HEK293 (cell line): ENCODE measurements around the gene ISY1.

Experiments used
- FEZF1 ChIP-seq: fragments of 450-650 bp; formaldehyde crosslinking; IDR thresholded peaks from 2 replicates; pipeline ENCODE4 v1.5.1; 2016; ENCODE audit warnings: missing biosample characterization, missing genetic modification characterization
- IKZF3 ChIP-seq: fragments of 450-650 bp; IDR thresholded peaks from 2 replicates; pipeline ENCODE4 v1.5.0; 2018; ENCODE audit warnings: missing biosample characterization, mild to moderate bottlenecking, missing genetic modification characterization, moderate library complexity
- WT1 ChIP-seq: fragments of 450-650 bp; formaldehyde crosslinking; IDR thresholded peaks from 2 replicates; pipeline ENCODE4 v1.5.1; 2016; ENCODE audit warnings: missing biosample characterization, missing genetic modification characterization
- ZBTB48 ChIP-seq: fragments of 450-650 bp; formaldehyde crosslinking; IDR thresholded peaks from 2 replicates; pipeline ENCODE4 v1.5.1; 2016; ENCODE audit warnings: missing biosample characterization, missing genetic modification characterization
- ZEB2 ChIP-seq: fragments of 450-650 bp; formaldehyde crosslinking; IDR thresholded peaks from 2 replicates; pipeline ENCODE4 v1.5.1; 2016; ENCODE audit warnings: missing biosample characterization, missing genetic modification characterization
- ZFHX2 ChIP-seq: fragments of 450-650 bp; formaldehyde crosslinking; conservative IDR thresholded peaks from 2 replicates; pipeline ENCODE4 v1.5.1; 2016; ENCODE audit warnings: missing biosample characterization, missing genetic modification characterization
- ZNF239 ChIP-seq: fragments of 450-650 bp; formaldehyde crosslinking; IDR thresholded peaks from 2 replicates; pipeline ENCODE4 v1.5.1; 2016; ENCODE audit warnings: missing biosample characterization, missing genetic modification characterization
- ZNF24 ChIP-seq: fragments of 450-650 bp; formaldehyde crosslinking; IDR thresholded peaks from 2 replicates; pipeline ENCODE4 v1.5.1; 2016; ENCODE audit warnings: missing biosample characterization, missing genetic modification characterization
- ZNF341 ChIP-seq: fragments of 450-650 bp; formaldehyde crosslinking; IDR thresholded peaks from 2 replicates; pipeline ENCODE4; 2016; ENCODE audit warnings: low read depth, missing biosample characterization, missing genetic modification characterization
- ZNF423 ChIP-seq: fragments of 450-650 bp; formaldehyde crosslinking; IDR thresholded peaks from 2 replicates; pipeline ENCODE4 v1.5.1; 2016; ENCODE audit warnings: missing biosample characterization, missing genetic modification characterization
- ZNF426 ChIP-seq: fragments of 450-650 bp; formaldehyde crosslinking; IDR thresholded peaks from 2 replicates; pipeline ENCODE4 v1.5.1; 2017; ENCODE audit warnings: missing biosample characterization, missing genetic modification characterization, mild to moderate bottlenecking, inconsistent platforms, moderate library complexity
- ZNF571 ChIP-seq: fragments of 450-650 bp; formaldehyde crosslinking; IDR thresholded peaks from 2 replicates; pipeline ENCODE4 v1.5.0; 2017; ENCODE audit warnings: missing biosample characterization, missing genetic modification characterization
- ZNF624 ChIP-seq: fragments of 450-650 bp; formaldehyde crosslinking; IDR thresholded peaks from 2 replicates; pipeline ENCODE4 v1.5.1; 2017; ENCODE audit warnings: missing biosample characterization, missing genetic modification characterization
- ZNF654 ChIP-seq: fragments of 450-650 bp; formaldehyde crosslinking; IDR thresholded peaks from 2 replicates; pipeline ENCODE4 v1.5.1; 2016; ENCODE audit warnings: low read depth, missing biosample characterization, missing genetic modification characterization
- TF ChIP-seq, protein P1 (sequence below): fragments of 450-650 bp; formaldehyde crosslinking; conservative IDR thresholded peaks from 2 replicates; pipeline ENCODE4 v1.5.1; 2016; ENCODE audit warnings: low read depth, missing biosample characterization, missing genetic modification characterization
- TF ChIP-seq, protein P2 (sequence below): fragments of 450-650 bp; formaldehyde crosslinking; IDR thresholded peaks from 2 replicates; pipeline ENCODE4 v1.5.1; 2016; ENCODE audit warnings: missing biosample characterization, missing genetic modification characterization
- TF ChIP-seq, protein P3 (sequence below): fragments of 450-650 bp; formaldehyde crosslinking; IDR thresholded peaks from 2 replicates; pipeline ENCODE4; 2016; ENCODE audit warnings: missing biosample characterization, missing genetic modification characterization
- TF ChIP-seq, protein P4 (sequence below): fragments of 450-650 bp; formaldehyde crosslinking; IDR thresholded peaks from 2 replicates; pipeline ENCODE4 v1.5.1; 2016; ENCODE audit warnings: missing biosample characterization, missing genetic modification characterization, low read depth
- TF ChIP-seq, protein P5 (sequence below): fragments of 450-650 bp; formaldehyde crosslinking; IDR thresholded peaks from 2 replicates; pipeline ENCODE4 v1.5.1; 2016; ENCODE audit warnings: missing biosample characterization, missing genetic modification characterization
- TF ChIP-seq, protein P6 (sequence below): fragments of 450-650 bp; formaldehyde crosslinking; IDR thresholded peaks from 2 replicates; pipeline ENCODE4 v1.5.1; 2016; ENCODE audit warnings: missing biosample characterization, missing genetic modification characterization
- TF ChIP-seq, protein P7 (sequence below): fragments of 450-650 bp; formaldehyde crosslinking; IDR thresholded peaks from 2 replicates; pipeline ENCODE4 v1.5.1; 2016; ENCODE audit warnings: missing biosample characterization, missing genetic modification characterization
- TF ChIP-seq, protein P8 (sequence below): fragments of 450-650 bp; formaldehyde crosslinking; IDR thresholded peaks from 2 replicates; pipeline ENCODE4 v1.5.0; 2017; ENCODE audit warnings: missing biosample characterization, missing genetic modification characterization, borderline replicate concordance

Gene ISY1

DNA sequence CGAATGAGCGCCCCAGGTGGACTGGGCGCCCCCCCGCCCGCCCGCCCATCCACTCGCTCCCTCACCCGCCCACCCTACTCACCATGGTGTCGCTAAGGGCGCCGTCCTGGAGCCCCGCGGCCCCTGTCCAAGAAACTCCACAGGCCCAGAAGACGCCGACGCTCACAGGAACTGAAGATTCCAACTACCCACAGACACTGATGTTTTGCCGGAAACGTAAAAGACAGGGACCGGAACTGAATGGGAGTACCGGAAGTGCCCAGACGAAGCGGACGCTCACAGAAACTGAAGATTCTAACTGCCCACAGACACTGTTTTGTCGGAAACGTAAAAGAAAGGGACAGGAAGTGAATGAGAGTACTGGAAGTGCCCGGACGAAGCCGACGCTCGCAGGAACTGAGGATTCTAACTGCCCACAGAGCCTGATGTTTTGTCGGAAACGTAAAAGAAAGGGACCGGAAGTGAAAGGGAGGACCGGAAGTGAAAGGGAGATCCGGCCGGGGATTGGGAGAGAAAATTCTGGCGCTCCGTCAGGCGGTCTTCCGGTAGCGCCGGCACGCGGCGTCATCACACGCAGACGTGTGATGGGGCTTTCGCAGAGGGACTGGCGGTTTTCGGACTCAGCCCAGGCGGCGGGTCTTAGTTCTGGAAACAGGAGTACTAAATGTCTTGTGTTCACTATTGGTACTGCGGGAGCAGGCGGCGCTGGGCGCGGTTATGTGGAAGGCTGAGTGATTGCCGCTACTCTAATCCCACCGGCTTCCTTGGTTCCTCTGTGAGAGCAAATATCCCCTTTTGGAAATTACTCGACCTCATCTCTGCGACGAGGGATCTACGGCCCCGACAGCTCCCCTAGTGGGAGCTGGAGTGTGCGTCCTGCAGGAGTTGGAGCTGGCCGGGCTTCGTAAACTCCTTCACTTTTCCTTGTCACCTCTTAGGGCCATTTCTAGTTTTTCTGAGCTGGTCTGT, at the start of gene ISY1 (continued):
- TF ChIP-seq, protein P1, sequence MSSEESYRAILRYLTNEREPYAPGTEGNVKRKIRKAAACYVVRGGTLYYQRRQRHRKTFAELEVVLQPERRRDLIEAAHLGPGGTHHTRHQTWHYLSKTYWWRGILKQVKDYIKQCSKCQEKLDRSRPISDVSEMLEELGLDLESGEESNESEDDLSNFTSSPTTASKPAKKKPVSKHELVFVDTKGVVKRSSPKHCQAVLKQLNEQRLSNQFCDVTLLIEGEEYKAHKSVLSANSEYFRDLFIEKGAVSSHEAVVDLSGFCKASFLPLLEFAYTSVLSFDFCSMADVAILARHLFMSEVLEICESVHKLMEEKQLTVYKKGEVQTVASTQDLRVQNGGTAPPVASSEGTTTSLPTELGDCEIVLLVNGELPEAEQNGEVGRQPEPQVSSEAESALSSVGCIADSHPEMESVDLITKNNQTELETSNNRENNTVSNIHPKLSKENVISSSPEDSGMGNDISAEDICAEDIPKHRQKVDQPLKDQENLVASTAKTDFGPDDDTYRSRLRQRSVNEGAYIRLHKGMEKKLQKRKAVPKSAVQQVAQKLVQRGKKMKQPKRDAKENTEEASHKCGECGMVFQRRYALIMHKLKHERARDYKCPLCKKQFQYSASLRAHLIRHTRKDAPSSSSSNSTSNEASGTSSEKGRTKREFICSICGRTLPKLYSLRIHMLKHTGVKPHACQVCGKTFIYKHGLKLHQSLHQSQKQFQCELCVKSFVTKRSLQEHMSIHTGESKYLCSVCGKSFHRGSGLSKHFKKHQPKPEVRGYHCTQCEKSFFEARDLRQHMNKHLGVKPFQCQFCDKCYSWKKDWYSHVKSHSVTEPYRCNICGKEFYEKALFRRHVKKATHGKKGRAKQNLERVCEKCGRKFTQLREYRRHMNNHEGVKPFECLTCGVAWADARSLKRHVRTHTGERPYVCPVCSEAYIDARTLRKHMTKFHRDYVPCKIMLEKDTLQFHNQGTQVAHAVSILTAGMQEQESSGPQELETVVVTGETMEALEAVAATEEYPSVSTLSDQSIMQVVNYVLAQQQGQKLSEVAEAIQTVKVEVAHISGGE (tag by site-specific recombination), result peak; percentile 99
- TF ChIP-seq ZNF624 (no peak), ZNF341 (tag by site-specific recombination) (0 out of 2 replicates have a peak, but pooled peaks have one; percentile 24), ZEB2 (tag by site-specific recombination) (0 out of 2 replicates have a peak, but pooled peaks have one; percentile 77), ZNF571 (tag by site-specific recombination) (no peak), IKZF3 (tag by site-specific recombination) (peak; percentile 49; the same call in 1 of the 2 replicates), ZNF423 (no peak), ZBTB48 (no peak), ZNF654 (no peak), WT1 (no peak), FEZF1 (tag by site-specific recombination) (no peak), ZNF239 (tag by site-specific recombination) (no peak), ZFHX2 (tag by site-specific recombination) (peak; percentile 58), ZNF24 (tag by site-specific recombination) (peak; percentile 73; the same call in 1 of the 2 replicates), ZNF426 (tag by site-specific recombination) (no peak)
- TF ChIP-seq, protein P2, sequence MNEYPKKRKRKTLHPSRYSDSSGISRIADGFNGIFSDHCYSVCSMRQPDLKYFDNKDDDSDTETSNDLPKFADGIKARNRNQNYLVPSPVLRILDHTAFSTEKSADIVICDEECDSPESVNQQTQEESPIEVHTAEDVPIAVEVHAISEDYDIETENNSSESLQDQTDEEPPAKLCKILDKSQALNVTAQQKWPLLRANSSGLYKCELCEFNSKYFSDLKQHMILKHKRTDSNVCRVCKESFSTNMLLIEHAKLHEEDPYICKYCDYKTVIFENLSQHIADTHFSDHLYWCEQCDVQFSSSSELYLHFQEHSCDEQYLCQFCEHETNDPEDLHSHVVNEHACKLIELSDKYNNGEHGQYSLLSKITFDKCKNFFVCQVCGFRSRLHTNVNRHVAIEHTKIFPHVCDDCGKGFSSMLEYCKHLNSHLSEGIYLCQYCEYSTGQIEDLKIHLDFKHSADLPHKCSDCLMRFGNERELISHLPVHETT (tag by site-specific recombination), result peak; percentile 95
- TF ChIP-seq, protein P3, sequence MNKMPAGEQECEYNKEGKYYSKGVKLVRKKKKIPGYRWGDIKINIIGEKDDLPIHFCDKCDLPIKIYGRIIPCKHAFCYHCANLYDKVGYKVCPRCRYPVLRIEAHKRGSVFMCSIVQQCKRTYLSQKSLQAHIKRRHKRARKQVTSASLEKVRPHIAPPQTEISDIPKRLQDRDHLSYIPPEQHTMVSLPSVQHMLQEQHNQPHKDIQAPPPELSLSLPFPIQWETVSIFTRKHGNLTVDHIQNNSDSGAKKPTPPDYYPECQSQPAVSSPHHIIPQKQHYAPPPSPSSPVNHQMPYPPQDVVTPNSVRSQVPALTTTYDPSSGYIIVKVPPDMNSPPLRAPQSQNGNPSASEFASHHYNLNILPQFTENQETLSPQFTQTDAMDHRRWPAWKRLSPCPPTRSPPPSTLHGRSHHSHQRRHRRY (tag by site-specific recombination), result no peak
- TF ChIP-seq, protein P4, sequence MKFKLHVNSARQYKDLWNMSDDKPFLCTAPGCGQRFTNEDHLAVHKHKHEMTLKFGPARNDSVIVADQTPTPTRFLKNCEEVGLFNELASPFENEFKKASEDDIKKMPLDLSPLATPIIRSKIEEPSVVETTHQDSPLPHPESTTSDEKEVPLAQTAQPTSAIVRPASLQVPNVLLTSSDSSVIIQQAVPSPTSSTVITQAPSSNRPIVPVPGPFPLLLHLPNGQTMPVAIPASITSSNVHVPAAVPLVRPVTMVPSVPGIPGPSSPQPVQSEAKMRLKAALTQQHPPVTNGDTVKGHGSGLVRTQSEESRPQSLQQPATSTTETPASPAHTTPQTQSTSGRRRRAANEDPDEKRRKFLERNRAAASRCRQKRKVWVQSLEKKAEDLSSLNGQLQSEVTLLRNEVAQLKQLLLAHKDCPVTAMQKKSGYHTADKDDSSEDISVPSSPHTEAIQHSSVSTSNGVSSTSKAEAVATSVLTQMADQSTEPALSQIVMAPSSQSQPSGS (tag by site-specific recombination), result no peak
- TF ChIP-seq, protein P5, sequence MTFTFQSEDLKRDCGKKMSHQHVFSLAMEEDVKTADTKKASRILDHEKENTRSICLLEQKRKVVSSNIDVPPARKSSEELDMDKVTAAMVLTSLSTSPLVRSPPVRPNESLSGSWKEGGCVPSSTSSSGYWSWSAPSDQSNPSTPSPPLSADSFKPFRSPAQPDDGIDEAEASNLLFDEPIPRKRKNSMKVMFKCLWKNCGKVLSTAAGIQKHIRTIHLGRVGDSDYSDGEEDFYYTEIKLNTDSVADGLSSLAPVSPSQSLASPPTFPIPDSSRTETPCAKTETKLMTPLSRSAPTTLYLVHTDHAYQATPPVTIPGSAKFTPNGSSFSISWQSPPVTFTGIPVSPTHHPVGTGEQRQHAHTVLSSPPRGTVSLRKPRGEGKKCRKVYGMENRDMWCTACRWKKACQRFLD (tag by site-specific recombination), result no peak
- TF ChIP-seq, protein P6, sequence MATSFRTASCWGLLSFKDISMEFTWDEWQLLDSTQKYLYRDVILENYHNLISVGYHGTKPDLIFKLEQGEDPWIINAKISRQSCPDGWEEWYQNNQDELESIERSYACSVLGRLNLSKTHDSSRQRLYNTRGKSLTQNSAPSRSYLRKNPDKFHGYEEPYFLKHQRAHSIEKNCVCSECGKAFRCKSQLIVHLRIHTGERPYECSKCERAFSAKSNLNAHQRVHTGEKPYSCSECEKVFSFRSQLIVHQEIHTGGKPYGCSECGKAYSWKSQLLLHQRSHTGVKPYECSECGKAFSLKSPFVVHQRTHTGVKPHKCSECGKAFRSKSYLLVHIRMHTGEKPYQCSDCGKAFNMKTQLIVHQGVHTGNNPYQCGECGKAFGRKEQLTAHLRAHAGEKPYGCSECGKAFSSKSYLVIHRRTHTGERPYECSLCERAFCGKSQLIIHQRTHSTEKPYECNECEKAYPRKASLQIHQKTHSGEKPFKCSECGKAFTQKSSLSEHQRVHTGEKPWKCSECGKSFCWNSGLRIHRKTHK (tag by site-specific recombination), result no peak
- TF ChIP-seq, protein P7, sequence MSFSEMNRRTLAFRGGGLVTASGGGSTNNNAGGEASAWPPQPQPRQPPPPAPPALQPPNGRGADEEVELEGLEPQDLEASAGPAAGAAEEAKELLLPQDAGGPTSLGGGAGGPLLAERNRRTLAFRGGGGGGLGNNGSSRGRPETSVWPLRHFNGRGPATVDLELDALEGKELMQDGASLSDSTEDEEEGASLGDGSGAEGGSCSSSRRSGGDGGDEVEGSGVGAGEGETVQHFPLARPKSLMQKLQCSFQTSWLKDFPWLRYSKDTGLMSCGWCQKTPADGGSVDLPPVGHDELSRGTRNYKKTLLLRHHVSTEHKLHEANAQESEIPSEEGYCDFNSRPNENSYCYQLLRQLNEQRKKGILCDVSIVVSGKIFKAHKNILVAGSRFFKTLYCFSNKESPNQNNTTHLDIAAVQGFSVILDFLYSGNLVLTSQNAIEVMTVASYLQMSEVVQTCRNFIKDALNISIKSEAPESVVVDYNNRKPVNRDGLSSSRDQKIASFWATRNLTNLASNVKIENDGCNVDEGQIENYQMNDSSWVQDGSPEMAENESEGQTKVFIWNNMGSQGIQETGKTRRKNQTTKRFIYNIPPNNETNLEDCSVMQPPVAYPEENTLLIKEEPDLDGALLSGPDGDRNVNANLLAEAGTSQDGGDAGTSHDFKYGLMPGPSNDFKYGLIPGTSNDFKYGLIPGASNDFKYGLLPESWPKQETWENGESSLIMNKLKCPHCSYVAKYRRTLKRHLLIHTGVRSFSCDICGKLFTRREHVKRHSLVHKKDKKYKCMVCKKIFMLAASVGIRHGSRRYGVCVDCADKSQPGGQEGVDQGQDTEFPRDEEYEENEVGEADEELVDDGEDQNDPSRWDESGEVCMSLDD, result no peak
- TF ChIP-seq, protein P8, sequence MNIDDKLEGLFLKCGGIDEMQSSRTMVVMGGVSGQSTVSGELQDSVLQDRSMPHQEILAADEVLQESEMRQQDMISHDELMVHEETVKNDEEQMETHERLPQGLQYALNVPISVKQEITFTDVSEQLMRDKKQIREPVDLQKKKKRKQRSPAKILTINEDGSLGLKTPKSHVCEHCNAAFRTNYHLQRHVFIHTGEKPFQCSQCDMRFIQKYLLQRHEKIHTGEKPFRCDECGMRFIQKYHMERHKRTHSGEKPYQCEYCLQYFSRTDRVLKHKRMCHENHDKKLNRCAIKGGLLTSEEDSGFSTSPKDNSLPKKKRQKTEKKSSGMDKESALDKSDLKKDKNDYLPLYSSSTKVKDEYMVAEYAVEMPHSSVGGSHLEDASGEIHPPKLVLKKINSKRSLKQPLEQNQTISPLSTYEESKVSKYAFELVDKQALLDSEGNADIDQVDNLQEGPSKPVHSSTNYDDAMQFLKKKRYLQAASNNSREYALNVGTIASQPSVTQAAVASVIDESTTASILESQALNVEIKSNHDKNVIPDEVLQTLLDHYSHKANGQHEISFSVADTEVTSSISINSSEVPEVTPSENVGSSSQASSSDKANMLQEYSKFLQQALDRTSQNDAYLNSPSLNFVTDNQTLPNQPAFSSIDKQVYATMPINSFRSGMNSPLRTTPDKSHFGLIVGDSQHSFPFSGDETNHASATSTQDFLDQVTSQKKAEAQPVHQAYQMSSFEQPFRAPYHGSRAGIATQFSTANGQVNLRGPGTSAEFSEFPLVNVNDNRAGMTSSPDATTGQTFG (tag by site-specific recombination), result peak; percentile 61; the same call in 1 of the 2 replicates
